ENCODE measurements around the gene COX7A1.

COX7A1 gene

DNA sequence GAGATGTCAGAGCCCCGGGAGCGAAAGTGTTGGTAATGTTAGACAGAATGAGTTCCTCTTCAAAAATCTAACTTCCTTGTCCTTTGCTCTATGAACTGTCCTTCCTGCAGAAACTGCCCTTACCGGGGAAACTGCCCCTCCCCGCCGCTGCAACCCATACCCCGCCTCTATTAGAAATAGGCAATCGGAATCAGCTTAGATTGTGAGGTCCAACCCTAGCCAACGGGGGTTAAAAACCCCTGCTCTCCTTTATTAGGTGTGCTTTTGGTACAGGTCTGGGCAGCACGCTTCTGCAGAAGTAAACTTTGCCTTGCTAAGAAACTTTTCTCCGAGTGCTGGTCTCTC, 23.9 kb downstream of the COX7A1 start:
- DNase-seq (ENCODE audit: extremely low read depth, low read depth), result no peak
- TF ChIP-seq, protein P1, sequence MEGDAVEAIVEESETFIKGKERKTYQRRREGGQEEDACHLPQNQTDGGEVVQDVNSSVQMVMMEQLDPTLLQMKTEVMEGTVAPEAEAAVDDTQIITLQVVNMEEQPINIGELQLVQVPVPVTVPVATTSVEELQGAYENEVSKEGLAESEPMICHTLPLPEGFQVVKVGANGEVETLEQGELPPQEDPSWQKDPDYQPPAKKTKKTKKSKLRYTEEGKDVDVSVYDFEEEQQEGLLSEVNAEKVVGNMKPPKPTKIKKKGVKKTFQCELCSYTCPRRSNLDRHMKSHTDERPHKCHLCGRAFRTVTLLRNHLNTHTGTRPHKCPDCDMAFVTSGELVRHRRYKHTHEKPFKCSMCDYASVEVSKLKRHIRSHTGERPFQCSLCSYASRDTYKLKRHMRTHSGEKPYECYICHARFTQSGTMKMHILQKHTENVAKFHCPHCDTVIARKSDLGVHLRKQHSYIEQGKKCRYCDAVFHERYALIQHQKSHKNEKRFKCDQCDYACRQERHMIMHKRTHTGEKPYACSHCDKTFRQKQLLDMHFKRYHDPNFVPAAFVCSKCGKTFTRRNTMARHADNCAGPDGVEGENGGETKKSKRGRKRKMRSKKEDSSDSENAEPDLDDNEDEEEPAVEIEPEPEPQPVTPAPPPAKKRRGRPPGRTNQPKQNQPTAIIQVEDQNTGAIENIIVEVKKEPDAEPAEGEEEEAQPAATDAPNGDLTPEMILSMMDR (IDR thresholded peaks at IDR 0.05; ENCODE audit: low read depth, low read length), result no peak

DNA sequence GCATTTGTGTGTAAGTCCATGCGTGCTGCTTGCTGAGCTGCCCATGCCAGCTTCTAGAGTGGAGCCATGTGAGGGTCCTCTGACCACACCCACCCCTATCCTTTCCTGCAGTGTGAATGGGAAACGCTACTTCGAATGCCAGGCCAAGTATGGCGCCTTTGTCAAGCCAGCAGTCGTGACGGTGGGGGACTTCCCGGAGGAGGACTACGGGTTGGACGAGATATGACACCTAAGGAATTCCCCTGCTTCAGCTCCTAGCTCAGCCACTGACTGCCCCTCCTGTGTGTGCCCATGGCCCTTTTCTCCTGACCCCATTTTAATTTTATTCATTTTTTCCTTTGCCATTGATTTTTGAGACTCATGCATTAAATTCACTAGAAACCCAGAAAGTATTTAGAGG, 26.7 kb downstream of the COX7A1 start:
- DNase-seq (ENCODE audit: extremely low read depth, low read depth), result no peak
- TF ChIP-seq, protein P1 (IDR thresholded peaks at IDR 0.05; ENCODE audit: low read depth, low read length), result no peak

DNA sequence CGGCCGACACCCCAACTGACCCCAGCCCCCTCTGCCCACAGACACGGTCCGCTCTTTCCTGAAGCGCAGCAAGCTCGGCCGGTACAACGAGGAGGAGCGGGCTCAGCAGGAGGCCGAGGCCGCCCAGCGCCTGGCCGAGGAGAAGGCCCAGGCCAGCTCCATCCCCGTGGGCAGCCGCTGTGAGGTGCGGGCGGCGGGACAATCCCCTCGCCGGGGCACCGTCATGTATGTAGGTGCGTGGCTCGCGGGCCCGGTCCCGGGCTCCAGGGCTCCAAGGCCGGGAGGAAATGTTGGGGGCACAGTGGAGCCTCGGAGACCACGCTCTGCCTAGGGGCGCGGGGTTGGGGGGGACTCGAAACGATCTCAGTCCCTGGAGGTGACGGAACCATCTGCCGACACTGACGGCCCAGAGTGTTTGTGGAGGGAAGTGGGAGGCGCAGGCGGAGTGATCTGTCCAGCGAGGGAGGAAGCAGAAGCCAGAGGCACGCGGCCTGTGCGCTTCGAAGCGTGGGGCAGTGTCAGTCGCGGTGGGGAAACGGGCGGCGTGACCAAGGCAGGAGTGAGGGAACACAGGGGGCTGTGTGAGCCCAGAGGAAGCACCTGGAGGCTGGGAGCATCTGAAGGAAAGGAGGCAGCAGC, 30.6 kb downstream of the COX7A1 start:
- no peak for DNase-seq (ENCODE audit: extremely low read depth, low read depth)
- TF ChIP-seq, protein P1 (IDR thresholded peaks at IDR 0.05; ENCODE audit: low read depth, low read length), result no peak

DNA sequence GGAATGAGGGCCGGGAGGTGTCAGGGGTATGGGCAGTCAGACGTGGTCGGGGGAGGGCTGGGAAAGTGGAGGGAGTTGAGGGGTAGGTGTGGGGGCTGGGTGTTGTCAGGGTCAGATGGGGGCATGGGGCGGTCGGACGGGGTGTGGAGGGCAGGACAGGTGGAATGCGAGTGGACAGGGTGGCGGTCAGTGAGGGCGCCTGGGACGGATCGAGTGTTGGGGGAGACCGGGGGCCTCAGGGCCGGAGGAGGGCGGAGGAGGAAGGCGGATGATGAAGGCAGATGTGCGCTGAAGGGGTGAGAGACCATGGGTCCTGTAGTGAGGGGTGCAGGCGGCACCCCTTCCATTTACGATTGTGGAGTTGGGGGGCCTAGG, 31.3 kb downstream of the COX7A1 start:
- no peak for DNase-seq (ENCODE audit: extremely low read depth, low read depth)
- TF ChIP-seq, protein P1 (IDR thresholded peaks at IDR 0.05; ENCODE audit: low read depth, low read length), result no peak

DNA sequence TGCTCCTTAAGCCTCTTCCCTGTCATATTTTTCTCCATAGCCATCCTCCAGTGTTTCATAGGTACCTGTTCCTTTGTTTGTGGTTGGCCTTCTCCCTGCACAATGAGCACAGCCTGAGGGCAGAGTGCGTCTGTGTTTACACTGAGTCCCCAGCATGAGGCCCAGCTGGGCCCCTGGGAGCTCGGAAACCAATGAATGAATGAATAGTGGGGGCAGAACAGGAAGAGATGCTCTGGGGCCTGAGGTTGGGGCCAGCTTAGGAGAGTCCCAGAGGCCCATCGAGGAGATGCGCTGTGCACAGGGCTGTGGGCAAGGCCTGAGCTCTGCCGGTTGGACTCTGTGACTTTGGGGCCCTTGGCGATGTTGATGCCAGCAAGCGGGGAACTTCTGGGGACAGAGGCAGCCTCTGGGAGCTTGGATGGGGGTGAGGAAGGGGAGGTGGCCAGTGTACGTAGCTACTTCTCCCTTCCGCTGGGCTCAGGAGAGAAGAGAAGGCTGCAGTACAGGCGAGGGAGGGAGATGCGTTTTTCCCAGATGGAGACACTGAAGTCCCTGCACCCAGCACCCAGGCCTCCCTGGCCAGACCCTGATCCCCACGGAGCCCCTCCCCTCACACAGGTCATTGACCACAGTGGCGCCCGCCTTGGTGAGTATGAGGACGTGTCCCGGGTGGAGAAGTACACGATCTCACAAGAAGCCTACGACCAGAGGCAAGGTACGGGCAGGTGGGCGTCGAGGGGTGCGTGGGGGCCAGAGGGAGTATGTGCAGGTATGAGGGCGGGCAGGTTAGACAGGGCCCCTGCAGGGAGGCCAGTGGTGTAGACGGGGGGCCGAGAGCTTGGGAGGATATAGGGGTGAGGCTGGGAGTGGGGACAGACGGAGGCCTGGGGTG, 31.9 kb downstream of the COX7A1 start:
- TF ChIP-seq, protein P1 (IDR thresholded peaks at IDR 0.05; ENCODE audit: low read depth, low read length), result no peak
- no peak for DNase-seq (ENCODE audit: extremely low read depth, low read depth)

DNA sequence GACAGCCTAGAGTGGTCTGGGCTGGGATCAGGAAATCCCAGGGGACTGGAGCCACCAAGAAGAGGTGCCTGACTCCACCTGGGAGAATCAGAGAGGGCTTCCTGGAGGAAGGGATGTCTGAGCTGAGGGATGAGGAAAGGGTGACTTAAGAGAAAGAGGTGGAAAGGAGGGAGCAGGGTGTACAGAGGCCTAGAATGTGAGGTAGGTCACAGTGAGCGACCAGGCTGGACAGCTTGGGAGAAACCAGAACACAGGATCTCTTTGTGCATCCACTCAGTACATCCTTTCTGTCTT, 36.0 kb downstream of the COX7A1 start:
- no peak for DNase-seq (ENCODE audit: extremely low read depth, low read depth)
- TF ChIP-seq, protein P1 (IDR thresholded peaks at IDR 0.05; ENCODE audit: low read depth, low read length), result no peak

All from AG09319 (cell line).